H9 (cell line): ENCODE data around the gene SULT2A1. TPM values are rescaled to one million over a fixed set of nuclear protein-coding genes. Genes with fewer than 3 reads are reported as not detected.

Experiments used
- DNase-seq: peaks from one replicate; pipeline ENCODE4 v3.0.0-alpha.2; 2017
- H2AFZ ChIP-seq: one replicate; pipeline ENCODE4 v1.6.1; 2013; ENCODE audit warnings: mild to moderate bottlenecking, low read length, control low read depth, moderate library complexity
- H2AK5ac ChIP-seq: 2 replicates; pipeline ENCODE4 v1.6.1; 2013; ENCODE audit warnings: low read length, control low read depth, mixed read lengths; ENCODE audit not compliant: insufficient read length
- H2BK120ac ChIP-seq: one replicate; pipeline ENCODE4 v1.6.1; 2013; ENCODE audit warnings: low read depth, mild to moderate bottlenecking, low read length, control low read depth, inconsistent platforms; ENCODE audit not compliant: poor library complexity, severe bottlenecking
- H2BK12ac ChIP-seq: 2 replicates; pipeline ENCODE4 v1.6.1; 2013; ENCODE audit warnings: low read length, control low read depth, mixed read lengths, low read depth; ENCODE audit not compliant: insufficient read length
- H2BK15ac ChIP-seq: 2 replicates; pipeline ENCODE4 v1.6.1; 2013; ENCODE audit warnings: low read depth, low read length, control low read depth
- H2BK20ac ChIP-seq: one replicate; pipeline ENCODE4 v1.6.1; 2013; ENCODE audit warnings: low read depth, mild to moderate bottlenecking, low read length, control low read depth, inconsistent platforms; ENCODE audit not compliant: poor library complexity, severe bottlenecking
- H2BK5ac ChIP-seq: 2 replicates; pipeline ENCODE4 v1.6.1; 2013; ENCODE audit warnings: low read length, control low read depth, mixed read lengths; ENCODE audit not compliant: insufficient read length
- H3K14ac ChIP-seq: 2 replicates; pipeline ENCODE4 v1.6.1; 2013; ENCODE audit warnings: low read length, control low read depth; ENCODE audit not compliant: insufficient read depth
- H3K18ac ChIP-seq: 2 replicates; pipeline ENCODE4 v1.6.1; 2013; ENCODE audit warnings: low read depth, mild to moderate bottlenecking, mixed read lengths, low read length, control low read depth; ENCODE audit not compliant: insufficient read length
- H3K23ac ChIP-seq: 2 replicates; pipeline ENCODE4 v1.6.1; 2013; ENCODE audit warnings: low read length, control low read depth, mixed read lengths, low read depth; ENCODE audit not compliant: insufficient read length
- H3K23me2 ChIP-seq: 2 replicates; pipeline ENCODE4 v1.6.1; 2013; ENCODE audit warnings: low read depth, mild to moderate bottlenecking, mixed read lengths, low read length, control low read depth; ENCODE audit not compliant: insufficient read length, poor library complexity, severe bottlenecking
- H3K27ac ChIP-seq: 2 replicates; pipeline ENCODE4 v1.5.1; 2013; ENCODE audit warnings: low read length, control low read depth, mixed read lengths, low read depth; ENCODE audit not compliant: insufficient read length
- H3K27me3 ChIP-seq: 2 replicates; pipeline ENCODE4 v1.6.1; 2013; ENCODE audit warnings: low read length, control low read depth, inconsistent platforms; ENCODE audit not compliant: insufficient read depth
- H3K4ac ChIP-seq: 2 replicates; pipeline ENCODE4 v1.6.1; 2013; ENCODE audit warnings: low read depth, mild to moderate bottlenecking, control low read depth, inconsistent platforms, low read length, moderate library complexity
- H3K4me1 ChIP-seq: 2 replicates; pipeline ENCODE4 v1.6.1; 2013; ENCODE audit warnings: low read length, control low read depth, inconsistent platforms; ENCODE audit not compliant: insufficient read depth
- H3K4me2 ChIP-seq: 2 replicates; pipeline ENCODE4 v1.6.1; 2013; ENCODE audit warnings: low read length, control low read depth, mixed read lengths; ENCODE audit not compliant: insufficient read length, insufficient read depth
- H3K56ac ChIP-seq: 2 replicates; pipeline ENCODE4 v1.6.1; 2013; ENCODE audit warnings: low read depth, mild to moderate bottlenecking, mixed read lengths, low read length, control low read depth; ENCODE audit not compliant: insufficient read length
- H3K79me1 ChIP-seq: 2 replicates; pipeline ENCODE4 v1.6.1; 2013; ENCODE audit warnings: low read depth, mild to moderate bottlenecking, moderate library complexity, low read length, control low read depth, inconsistent platforms; ENCODE audit not compliant: insufficient read depth, poor library complexity, severe bottlenecking
- H3K79me2 ChIP-seq: 2 replicates; pipeline ENCODE4 v1.6.1; 2013; ENCODE audit warnings: low read length, control low read depth, inconsistent platforms; ENCODE audit not compliant: insufficient read depth
- H3K9ac ChIP-seq: 2 replicates; pipeline ENCODE4 v1.6.1; 2013; ENCODE audit warnings: low read length, control low read depth, mixed read lengths; ENCODE audit not compliant: insufficient read length; ENCODE audit errors: extremely low read depth
- H3K9me3 ChIP-seq: one replicate; pipeline ENCODE4 v1.6.1; 2013; ENCODE audit warnings: low read depth, low read length, inconsistent platforms; ENCODE audit not compliant: control insufficient read depth
- H3T11ph ChIP-seq: one replicate; pipeline ENCODE4 v1.6.1; 2013; ENCODE audit warnings: mild to moderate bottlenecking, low read length, control low read depth, inconsistent platforms
- H4K20me1 ChIP-seq: one replicate; pipeline ENCODE4 v1.6.1; 2013; ENCODE audit not compliant: control insufficient read depth, insufficient read length, insufficient read depth
- H4K5ac ChIP-seq: 2 replicates; pipeline ENCODE4 v1.6.1; 2013; ENCODE audit warnings: low read depth, mild to moderate bottlenecking, mixed read lengths, low read length, control low read depth; ENCODE audit not compliant: insufficient read length
- H4K8ac ChIP-seq: replicated peaks from 2 replicates; pipeline ENCODE4 v1.6.1; 2013; ENCODE audit warnings: low read length, control low read depth, mixed read lengths, low read depth; ENCODE audit not compliant: insufficient read length
- H4K91ac ChIP-seq: 2 replicates; pipeline ENCODE4 v1.6.1; 2013; ENCODE audit warnings: low read depth, mild to moderate bottlenecking, moderate library complexity, mixed read lengths, low read length, control low read depth; ENCODE audit not compliant: insufficient read length
- H3K27ac Mint-ChIP-seq, 3 experiments: 2 replicates in 2 of 3; 3 replicates in 1 of 3; pipeline ENCODE4 v1.8.0; 2020 to 2021; ENCODE audit warnings: mixed read lengths in 3 of 3, mild to moderate bottlenecking in 1 of 3, moderate library complexity in 1 of 3
- H3K27me3 Mint-ChIP-seq: 2 replicates; pipeline ENCODE4 v1.8.0; 2021; ENCODE audit warnings: low read depth, mild to moderate bottlenecking, moderate library complexity, mixed read lengths
- H3K36me3 Mint-ChIP-seq, 3 experiments: 2 replicates in 2 of 3; 3 replicates in 1 of 3; pipeline ENCODE4 v1.8.0; 2020 to 2021; ENCODE audit warnings: low read depth in 3 of 3, mixed read lengths in 3 of 3; ENCODE audit not compliant: insufficient read depth in 1 of 3
- H3K4me1 Mint-ChIP-seq, 2 experiments: 2 replicates each; pipeline ENCODE4 v1.8.0; 2020; ENCODE audit warnings: mixed read lengths in 2 of 2
- H3K4me3 Mint-ChIP-seq, 2 experiments: 2 replicates in 1 of 2; 3 replicates in 1 of 2; pipeline ENCODE4 v1.8.0; 2020 to 2021; ENCODE audit warnings: mild to moderate bottlenecking in 2 of 2, mixed read lengths in 2 of 2, moderate library complexity in 1 of 2
- H3K9me3 Mint-ChIP-seq, 2 experiments: 2 replicates in 1 of 2; 3 replicates in 1 of 2; pipeline ENCODE4 v1.8.0; 2020; ENCODE audit warnings: mild to moderate bottlenecking in 2 of 2, mixed read lengths in 2 of 2, moderate library complexity in 1 of 2
- WGBS: extraction: QIAGEN DNeasy Blood & Tissue Kit; methylation state at CpG from one replicate; pipeline ENCODE4 v1.1.7; 2013; ENCODE audit warnings: missing lambda C conversion rate, low lambda C conversion rate, mixed read lengths; ENCODE audit not compliant: insufficient read length; ENCODE audit errors: extremely low coverage; 5-methylcytosine and 5-hydroxymethylcytosine counted together
- total RNA-seq: library from RNA; stranded (reverse); gene quantifications from 2 replicates; pipeline ENCODE4 v1.2.1, GENCODE V29; 2021
- TF ChIP-seq, protein P1 (sequence below): fragments of 200-600 bp; sonication (generic); conservative IDR thresholded peaks from 3 replicates; pipeline ENCODE4 v1.8.0; 2021; ENCODE audit warnings: antibody characterized with exemption, mild to moderate bottlenecking

Gene SULT2A1
- total RNA-seq, 1 experiment from 2014 or later, result not detected

DNA sequence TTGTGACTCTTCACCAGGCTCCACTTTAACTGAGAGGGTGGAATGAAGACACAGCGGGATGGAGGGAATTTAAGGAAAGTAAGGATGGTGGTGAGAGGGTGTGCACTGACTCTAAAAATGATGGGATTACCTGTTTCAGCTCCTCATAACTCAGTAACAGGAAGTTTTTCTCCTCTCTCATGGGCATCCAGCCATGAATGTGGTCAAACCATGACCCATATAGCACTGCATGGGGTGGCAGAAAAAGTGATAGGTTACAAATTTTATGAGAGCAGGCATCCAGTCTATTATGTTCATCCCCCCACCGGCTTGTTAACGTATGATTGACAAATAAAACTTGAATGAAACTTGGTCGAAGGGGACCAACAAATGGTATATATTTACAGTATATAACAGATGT lies 7.2 kb downstream of the SULT2A1 start:
- Histone ChIP-seq H3K9me3 (no peaks in the 10 kb centered on the region), H3K4me1 (no peaks in the 10 kb centered on the region), H3K27ac (no peak overlapping the region), H2BK120ac (no peak overlapping the region), H2BK5ac (no peak overlapping the region), H2AK5ac (no peak overlapping the region), H4K5ac (no peak overlapping the region), H2BK15ac (no peak overlapping the region), H4K91ac (no peak overlapping the region), H4K20me1 (no peaks in the 10 kb centered on the region), H2BK20ac (no peak overlapping the region), H2AFZ (no peak overlapping the region), H3K27me3 (no peaks in the 10 kb centered on the region), H3K14ac (no peak overlapping the region), H2BK12ac (no peak overlapping the region), H3K79me2 (no peaks in the 10 kb centered on the region), H3K79me1 (no peaks in the 10 kb centered on the region), H3K23me2 (no peaks in the 10 kb centered on the region), H3K56ac (no peak overlapping the region), H3K9ac (no peak overlapping the region), H3T11ph (no peak overlapping the region), H3K4ac (no peak overlapping the region), H3K4me2 (no peak overlapping the region), H3K18ac (no peak overlapping the region), H4K8ac (no peak overlapping the region), H3K23ac (no peak overlapping the region)
- WGBS, result no CpG with 5 or more reads among the region's 4 CpGs
- TF ChIP-seq, protein P1, sequence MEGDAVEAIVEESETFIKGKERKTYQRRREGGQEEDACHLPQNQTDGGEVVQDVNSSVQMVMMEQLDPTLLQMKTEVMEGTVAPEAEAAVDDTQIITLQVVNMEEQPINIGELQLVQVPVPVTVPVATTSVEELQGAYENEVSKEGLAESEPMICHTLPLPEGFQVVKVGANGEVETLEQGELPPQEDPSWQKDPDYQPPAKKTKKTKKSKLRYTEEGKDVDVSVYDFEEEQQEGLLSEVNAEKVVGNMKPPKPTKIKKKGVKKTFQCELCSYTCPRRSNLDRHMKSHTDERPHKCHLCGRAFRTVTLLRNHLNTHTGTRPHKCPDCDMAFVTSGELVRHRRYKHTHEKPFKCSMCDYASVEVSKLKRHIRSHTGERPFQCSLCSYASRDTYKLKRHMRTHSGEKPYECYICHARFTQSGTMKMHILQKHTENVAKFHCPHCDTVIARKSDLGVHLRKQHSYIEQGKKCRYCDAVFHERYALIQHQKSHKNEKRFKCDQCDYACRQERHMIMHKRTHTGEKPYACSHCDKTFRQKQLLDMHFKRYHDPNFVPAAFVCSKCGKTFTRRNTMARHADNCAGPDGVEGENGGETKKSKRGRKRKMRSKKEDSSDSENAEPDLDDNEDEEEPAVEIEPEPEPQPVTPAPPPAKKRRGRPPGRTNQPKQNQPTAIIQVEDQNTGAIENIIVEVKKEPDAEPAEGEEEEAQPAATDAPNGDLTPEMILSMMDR, result no peak
- H3K36me3 Mint-ChIP-seq, result peaks cover 0 to 4% (median 0%) of the 10 kb centered on the region in 3 experiments; a peak in 2 of 7 replicates
- no peaks in the 10 kb centered on the region for H3K4me1 Mint-ChIP-seq
- DNase-seq, result no peak
- peaks cover 7% of the 10 kb centered on the region for H3K27me3 Mint-ChIP-seq
- no peak overlapping the region for H3K27ac Mint-ChIP-seq
- H3K9me3 Mint-ChIP-seq, result peaks cover 2 to 4% of the 10 kb centered on the region in 2 experiments; a peak in 1 of 5 replicates
- H3K4me3 Mint-ChIP-seq, result no peak overlapping the region
